ENCODE measurements around the gene KCNK1.
"Not testable (repeated sequence)": the region's sequence is repeated elsewhere in the genome, so short reads cannot be mapped to it uniquely, and the experiment has no call there.

Gene KCNK1

GRCh38 chr1:233667741-233668140 lies 53.8 kb downstream of the KCNK1 start:
- Histone ChIP-seq H3K27me3 (ENCODE audit: insufficient read depth, poor library complexity, severe bottlenecking) (no peaks in the 10 kb centered on the region), H3K27ac (replicated peaks) (no peak overlapping the region), H3K4me3 (replicated peaks; ENCODE audit: insufficient read depth, low read length) (no peak overlapping the region)
- no peak for DNase-seq (ENCODE audit: low read depth in 1 of 2, low spot score in 1 of 2)
- no peak for TF ChIP-seq REST (IDR thresholded peaks at IDR 0.05; ENCODE audit: insufficient replicate concordance, low read depth)
- TF ChIP-seq SPI1 (IDR thresholded peaks at IDR 0.05; ENCODE audit: borderline replicate concordance, low read depth), result no peak
- TF ChIP-seq GABPA (IDR thresholded peaks at IDR 0.05; ENCODE audit: low read depth), result no peak
- TF ChIP-seq CTCF (IDR thresholded peaks at IDR 0.05; ENCODE audit: insufficient read depth, low read length), result no peak
- TF ChIP-seq POLR2AphosphoS5 (IDR thresholded peaks at IDR 0.05; ENCODE audit: low read depth), result no peak

- Histone ChIP-seq H3K27me3 (ENCODE audit: insufficient read depth, poor library complexity, severe bottlenecking) (no peaks in the 10 kb centered on the region), H3K27ac (replicated peaks) (no peak overlapping the region), H3K4me3 (replicated peaks; ENCODE audit: insufficient read depth, low read length) (no peak overlapping the region)
- TF ChIP-seq POLR2AphosphoS5 (IDR thresholded peaks at IDR 0.05; ENCODE audit: low read depth) (no peak), GABPA (IDR thresholded peaks at IDR 0.05; ENCODE audit: low read depth) (no peak), CTCF (IDR thresholded peaks at IDR 0.05; ENCODE audit: insufficient read depth, low read length) (no peak), SPI1 (IDR thresholded peaks at IDR 0.05; ENCODE audit: borderline replicate concordance, low read depth) (no peak), REST (IDR thresholded peaks at IDR 0.05; ENCODE audit: insufficient replicate concordance, low read depth) (no peak)
- DNase-seq (ENCODE audit: low read depth in 1 of 2, low spot score in 1 of 2), result no peak
These were observed 54.3 kb downstream of the KCNK1 start for GRCh38 chr1:233668146-233668724.

- no peak for TF ChIP-seq POLR2AphosphoS5 (IDR thresholded peaks at IDR 0.05; ENCODE audit: low read depth)
- TF ChIP-seq GABPA (IDR thresholded peaks at IDR 0.05; ENCODE audit: low read depth), result no peak
- no peak for TF ChIP-seq CTCF (IDR thresholded peaks at IDR 0.05; ENCODE audit: insufficient read depth, low read length)
- no peak for TF ChIP-seq SPI1 (IDR thresholded peaks at IDR 0.05; ENCODE audit: borderline replicate concordance, low read depth)
- TF ChIP-seq REST (IDR thresholded peaks at IDR 0.05; ENCODE audit: insufficient replicate concordance, low read depth), result no peak
- H3K27me3 ChIP-seq (ENCODE audit: insufficient read depth, poor library complexity, severe bottlenecking), result no peaks in the 10 kb centered on the region
- H3K4me3 ChIP-seq (replicated peaks; ENCODE audit: insufficient read depth, low read length), result no peak overlapping the region
- DNase-seq (ENCODE audit: low read depth in 1 of 2, low spot score in 1 of 2), result no peak
- no peak overlapping the region for H3K27ac ChIP-seq (replicated peaks)
These were observed 54.9 kb downstream of the KCNK1 start for GRCh38 chr1:233668725-233669294.

GRCh38 chr1:233670363-233670762 lies 56.5 kb downstream of the KCNK1 start:
- H3K4me3 ChIP-seq (replicated peaks; ENCODE audit: insufficient read depth, low read length); H3K27me3 ChIP-seq (ENCODE audit: insufficient read depth, poor library complexity, severe bottlenecking); H3K27ac ChIP-seq (replicated peaks); DNase-seq (ENCODE audit: low read depth in 1 of 2, low spot score in 1 of 2): not testable (repeated sequence)

Measured in HL-60 (cell line).